OCI-LY7 (cell line): ENCODE measurements around the gene AGA. TPM values are rescaled to one million over a fixed set of nuclear protein-coding genes. Genes with fewer than 3 reads are reported as not detected.

Source experiments
- Bru-seq: library from RNA; stranded (reverse); fragments of 400-500 nt; gene quantifications from one replicate; lab custom pipeline; 2021; lab: Mats Ljungman, UMichigan
- BruChase-seq, 2 experiments: library from RNA; stranded (reverse); fragments of 400-500 nt; gene quantifications; one replicate each; lab custom pipeline; 2021; lab: Mats Ljungman, UMichigan
- BruUV-seq: library from RNA; stranded (reverse); fragments of 400-500 nt; replicated peaks from 2 replicates; lab custom pipeline; 2021; lab: Mats Ljungman, UMichigan
- CTCF ChIA-PET: fragments of 300-600 bp; sonication (Branson Sonifier 250); formaldehyde crosslinking; loops from one replicate; lab custom pipeline; 2022; ENCODE audit warnings: antibody characterized with exemption; ENCODE audit not compliant: unreplicated experiment; lab: Charles Lee
- POLR2A ChIA-PET: fragments of 300-600 bp; sonication (Branson Sonifier 250); formaldehyde crosslinking; loops from one replicate; lab custom pipeline; 2022; ENCODE audit warnings: antibody characterized with exemption; lab: Charles Lee
- DNase-seq: peaks from one replicate; pipeline ENCODE4 v3.0.0-alpha.2; 2015; ENCODE audit warnings: low spot score
- H2AFZ ChIP-seq: fragments of 200-600 bp; sonication (generic), shearing (Covaris generic); 2 replicates; pipeline ENCODE4 v1.6.1; 2014; ENCODE audit warnings: mild to moderate bottlenecking, antibody characterized with exemption, low read length, moderate library complexity
- H3K27ac ChIP-seq: fragments of 200-600 bp; sonication (generic); 2 replicates; pipeline ENCODE4 v1.5.1; 2014; ENCODE audit warnings: mixed run types, low read depth, mild to moderate bottlenecking, moderate library complexity, low read length, inconsistent platforms; ENCODE audit not compliant: poor library complexity, severe bottlenecking
- H3K36me3 ChIP-seq: fragments of 200-600 bp; sonication (generic); 2 replicates; pipeline ENCODE4 v1.6.1; 2014; ENCODE audit warnings: mild to moderate bottlenecking, antibody characterized with exemption, low read length, moderate library complexity, mixed read lengths; ENCODE audit not compliant: insufficient read depth
- H3K4me1 ChIP-seq: fragments of 200-600 bp; sonication (generic); 2 replicates; pipeline ENCODE4 v1.5.1; 2014; ENCODE audit warnings: mild to moderate bottlenecking, low read length; ENCODE audit not compliant: insufficient read depth, poor library complexity, severe bottlenecking
- H3K4me2 ChIP-seq: fragments of 200-600 bp; sonication (generic); 2 replicates; pipeline ENCODE4 v1.6.1; 2014; ENCODE audit warnings: mild to moderate bottlenecking, low read length
- H3K4me3 ChIP-seq: fragments of 200-600 bp; sonication (generic); 2 replicates; pipeline ENCODE4 v1.5.1; 2014; ENCODE audit warnings: mild to moderate bottlenecking, low read depth, low read length; ENCODE audit not compliant: poor library complexity, severe bottlenecking
- H3K79me2 ChIP-seq: fragments of 200-600 bp; sonication (generic); 2 replicates; pipeline ENCODE4 v1.6.1; 2016; ENCODE audit warnings: low read depth, mild to moderate bottlenecking, low read length, moderate library complexity, mixed read lengths; ENCODE audit not compliant: insufficient read depth
- H3K9me2 ChIP-seq: fragments of 200-600 bp; sonication (generic); 2 replicates; pipeline ENCODE4 v1.6.1; 2016; ENCODE audit warnings: mild to moderate bottlenecking, low read length, mixed read lengths; ENCODE audit not compliant: insufficient read depth
- H3K9me3 ChIP-seq: fragments of 200-600 bp; sonication (generic); 2 replicates; pipeline ENCODE4 v1.6.1; 2014; ENCODE audit warnings: mild to moderate bottlenecking, mixed run types, low read length, mixed read lengths
- H4K20me1 ChIP-seq: fragments of 200-600 bp; sonication (generic); 2 replicates; pipeline ENCODE4 v1.6.1; 2014; ENCODE audit warnings: mild to moderate bottlenecking, antibody characterized with exemption, low read length, moderate library complexity, mixed read lengths; ENCODE audit not compliant: insufficient read depth
- CTCF ChIP-seq: fragments of 200-600 bp; sonication (generic); conservative IDR thresholded peaks from 2 replicates; pipeline ENCODE4 v1.5.1; 2014; ENCODE audit warnings: mild to moderate bottlenecking, antibody characterized with exemption, low read length, moderate library complexity, mixed read lengths
- EZH2phosphoT487 ChIP-seq: fragments of 200-600 bp; sonication (generic); IDR thresholded peaks from 2 replicates; pipeline ENCODE4 v1.6.1; 2018; ENCODE audit warnings: low read depth, borderline replicate concordance, mild to moderate bottlenecking, mixed run types, antibody characterized with exemption, low read length, moderate library complexity, mixed read lengths
- intact Hi-C: fragments of 100-400 bp; cut with micrococcal nuclease; formaldehyde crosslinking; loops from one replicate; pipeline ENCODE4 v1.10.0; 2022; ENCODE audit not compliant: unreplicated experiment
- long read RNA-seq: library from polyadenylated mRNA; stranded (forward); transcript quantifications from one replicate; pipeline ENCODE4 v2.0.0, GENCODE V29; 2022
- total RNA-seq, 2 experiments: library from RNA; depleted of rRNA in 1 of 2; stranded (reverse); fragments of >200 nt in 1 of 2; shearing (Covaris generic) in 1 of 2; gene quantifications; 2 replicates each; pipeline ENCODE4 v1.2.3, GENCODE V29; 2014 to 2022

AGA gene
- total RNA-seq (2014; rRNA removed; shearing (Covaris generic)) (15.5 and 23.8 TPM in 2 replicates), total RNA-seq (2022) (22.2 and 23.2 TPM in 2 replicates), Bru-seq, nascent RNA (percentile 80 among the genes with signal in this experiment), BruChase-seq, experiment 1, labeled RNA remaining after a 6-hour chase (percentile 70 among the genes with signal in this experiment), BruChase-seq, experiment 2, labeled RNA remaining after a 2-hour chase (percentile 64 among the genes with signal in this experiment)
- long read RNA-seq, transcript AGA-201 (9 exons, 2,107 nt) = major isoform, 43 of 58 reads
- long read RNA-seq, partial matches to known transcripts = 4 of 58 reads
- long read RNA-seq, other reads (novel, unspliced or antisense) = 11 of 58 reads

DNA sequence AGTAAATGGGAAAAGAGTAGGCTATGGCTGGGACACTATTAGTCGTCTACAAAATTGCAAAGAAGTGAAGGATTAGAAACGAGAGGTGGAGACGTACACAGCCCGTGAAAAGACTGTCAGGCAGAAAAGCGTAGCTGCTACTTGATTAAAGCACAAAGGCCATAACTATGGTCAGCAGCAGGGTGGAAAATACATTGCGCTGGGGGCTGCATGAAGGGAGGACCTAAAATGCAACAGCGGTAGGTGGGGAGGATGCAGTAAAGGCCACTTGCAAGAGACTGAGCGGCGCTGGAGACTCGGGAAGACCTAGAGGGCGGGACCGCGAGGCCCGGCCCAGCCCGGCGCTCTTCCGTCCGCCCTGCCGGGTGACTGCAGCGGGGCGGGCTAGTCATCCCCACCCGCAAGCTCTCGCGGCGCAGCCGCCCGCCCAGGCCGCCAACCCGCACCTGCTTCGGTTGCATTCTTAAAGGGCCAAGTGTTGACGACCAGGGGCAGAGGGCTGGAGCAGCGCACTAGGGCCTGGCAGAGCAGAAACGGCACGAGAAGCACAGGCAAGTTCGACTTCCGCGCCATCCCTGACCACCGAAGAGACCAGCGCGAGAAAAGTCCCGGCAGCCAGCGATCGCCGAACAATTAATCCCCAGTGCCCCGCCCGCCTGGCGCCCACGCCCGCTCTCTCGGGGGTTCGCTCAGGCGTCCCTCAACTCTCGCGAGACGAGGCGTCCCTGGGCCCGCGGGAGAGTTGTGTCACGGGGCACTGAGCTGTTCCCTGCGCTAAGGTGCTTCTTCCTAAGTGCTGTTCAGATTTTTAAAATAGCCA is at the start of gene AGA:
Gene AGA (minus strand): TSS at position 635 of the 820 bp plus-strand sequence. CDS start 62 bp downstream, at position 573.
- Histone ChIP-seq H3K9me3 (no peaks in the 10 kb centered on the region), H3K36me3 (peaks cover 19% of the 10 kb centered on the region), H2AFZ (peak within 1 kb of the TSS; percentile 98), H3K4me2 (peak within 1 kb of the TSS; percentile 84), H3K4me1 (peaks cover 17% of the 10 kb centered on the region), H3K79me2 (peaks cover 13% of the 10 kb centered on the region; the same call in 1 of the 2 replicates), H3K9me2 (no peaks in the 10 kb centered on the region), H3K27ac (peak within 1 kb of the TSS; percentile 87), H3K4me3 (peak within 1 kb of the TSS; percentile 73), H4K20me1 (no peaks in the 10 kb centered on the region)
- CTCF ChIA-PET = interaction anchor here (0.8 kb wide), 1 partner anchor 152 kb away, joined by 3 read pairs; no protein-coding TSS in a partner anchor
- peak; percentile 97 for DNase-seq
- no TSS peak for BruUV-seq
- intact Hi-C loops = loop anchor here (1.0 kb wide), 1 partner anchor 132 kb away; no protein-coding TSS in a partner anchor
- POLR2A ChIA-PET = interaction anchor here (0.5 to 2.9 kb wide), 14 partner anchors 8 to 1116 kb away, joined by 3 to 27 read pairs (median 4); partner anchors contain the start of gene NEIL3
- no peak for TF ChIP-seq EZH2phosphoT487
- TF ChIP-seq CTCF = no peak

DNA sequence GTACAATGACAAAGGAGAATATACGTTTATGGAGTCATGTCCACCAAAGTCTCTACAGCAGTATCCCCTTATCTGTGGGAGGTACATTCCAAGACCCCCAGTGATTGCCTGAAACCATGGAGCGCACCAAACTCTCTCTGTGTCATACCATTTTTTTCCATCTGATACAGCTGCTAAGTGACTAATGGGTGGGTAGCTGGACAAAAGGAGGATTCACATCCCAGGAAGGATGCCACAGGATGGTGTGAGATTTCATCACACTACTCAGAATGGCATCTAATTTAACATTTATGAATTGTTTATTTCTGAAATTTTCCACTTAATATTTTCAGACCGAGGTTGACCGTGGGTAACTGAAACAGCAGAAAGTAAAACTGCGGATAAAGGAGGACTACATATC is 49.8 kb upstream of the AGA start:
- POLR2A ChIA-PET = interaction anchor here (2.6 kb wide), 1 partner anchor 8 kb away, joined by 7 read pairs; no protein-coding TSS in a partner anchor
- BruUV-seq = no TSS peak
- CTCF ChIA-PET = no interaction called here

More for the DNA sequence above, 49.8 kb upstream of the AGA start:
- TF ChIP-seq EZH2phosphoT487 (no peak), CTCF (no peak)
- Histone ChIP-seq H2AFZ (no peak overlapping the region), H3K36me3 (no peaks in the 10 kb centered on the region), H3K4me3 (no peak overlapping the region), H3K79me2 (no peaks in the 10 kb centered on the region), H3K4me1 (no peaks in the 10 kb centered on the region), H3K9me2 (no peaks in the 10 kb centered on the region), H3K27ac (no peak overlapping the region), H3K4me2 (no peak overlapping the region), H4K20me1 (no peaks in the 10 kb centered on the region), H3K9me3 (no peaks in the 10 kb centered on the region)
- intact Hi-C loops = loop anchor here (5.0 kb wide), 1 partner anchor 1075 kb away; no protein-coding TSS in a partner anchor
- no peak for DNase-seq
